ENCODE measurements around the gene GIGYF2.

- TF ChIP-seq CTCF (IDR thresholded peaks at IDR 0.05; ENCODE audit: insufficient read depth, low read length) (no peak), GABPA (IDR thresholded peaks at IDR 0.05; ENCODE audit: low read depth) (no peak), POLR2AphosphoS5 (IDR thresholded peaks at IDR 0.05; ENCODE audit: low read depth) (no peak), REST (IDR thresholded peaks at IDR 0.05; ENCODE audit: insufficient replicate concordance, low read depth) (no peak), SPI1 (IDR thresholded peaks at IDR 0.05; ENCODE audit: borderline replicate concordance, low read depth) (no peak)
These were observed 94.4 kb downstream of the GIGYF2 start for GRCh38 chr2:232791518-232791917.
